Tibial nerve (tissue), 3 donors: ENCODE data around the gene OR2AE1.

Experiments
- CTCF ChIP-seq, 5 experiments: fragments of 200-600 bp in 3 of 5; fragments of 450-650 bp in 2 of 5; sonication (generic) in 3 of 5; IDR thresholded peaks; one replicate each; pipeline ENCODE4 v1.5.1; 2016 to 2019; ENCODE audit warnings: antibody characterized with exemption in 5 of 5, mild to moderate bottlenecking in 3 of 5, moderate library complexity in 2 of 5
- POLR2A ChIP-seq, 2 donors: fragments of 450-650 bp; IDR thresholded peaks; one replicate each; pipeline ENCODE4 v1.6.1; 2017; ENCODE audit warnings: antibody characterized with exemption in 2 of 2, mild to moderate bottlenecking in 2 of 2, moderate library complexity in 2 of 2

- no peak for TF ChIP-seq POLR2A (IDR thresholded peaks at IDR 0.05)
- no peak for TF ChIP-seq CTCF (IDR thresholded peaks at IDR 0.05)
Observed at GRCh38 chr7:99827040-99827778, 49.6 kb downstream of the OR2AE1 start.
